NCI-H146 treated with DMSO at 0.1 percent for 48 hours (cell line): ENCODE data around the gene SNAPC5.
"Not testable (repeated sequence)": the region's sequence is repeated elsewhere in the genome, so short reads cannot be mapped to it uniquely, and the experiment has no call there.

Source experiments
- DNase-seq: peaks from one replicate; lab custom pipeline; 2025; ENCODE audit not compliant: unreplicated experiment; lab: John Stamatoyannopoulos, UW

The SNAPC5 gene, protein sequence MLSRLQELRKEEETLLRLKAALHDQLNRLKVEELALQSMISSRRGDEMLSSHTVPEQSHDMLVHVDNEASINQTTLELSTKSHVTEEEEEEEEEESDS

GRCh38 chr15:66497502-66498455 is at the start of gene SNAPC5:
Gene SNAPC5 (minus strand): TSS chr15:66497762. CDS start chr15:66497731, 31 bp downstream.
- peak; percentile 74 for DNase-seq

DNA sequence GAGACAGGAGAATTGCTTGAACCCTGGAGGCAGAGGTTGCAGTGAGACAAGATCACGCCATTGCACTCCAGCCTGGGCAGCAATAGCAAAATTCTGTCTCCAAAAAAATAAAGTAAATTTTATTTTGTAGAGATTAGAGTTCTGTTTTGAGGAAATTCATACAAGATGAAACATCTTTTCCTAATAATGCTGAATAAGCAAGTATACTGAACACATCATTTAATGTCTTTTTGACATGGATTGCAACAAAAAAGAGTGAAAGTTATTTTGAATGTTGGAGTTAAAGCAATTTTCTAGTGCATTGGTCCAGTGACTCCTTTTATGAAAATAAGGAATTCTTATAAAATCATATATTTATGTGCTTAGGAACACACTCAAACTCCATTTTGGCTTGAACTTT is 47.7 kb upstream of the SNAPC5 start:
- DNase-seq, result no peak

GRCh38 chr15:66542896-66543295 is 45.3 kb upstream of the SNAPC5 start:
- DNase-seq, result no peak

- DNase-seq, result no peak
These were observed 37.5 kb upstream of the SNAPC5 start for GRCh38 chr15:66535056-66535455.

DNA sequence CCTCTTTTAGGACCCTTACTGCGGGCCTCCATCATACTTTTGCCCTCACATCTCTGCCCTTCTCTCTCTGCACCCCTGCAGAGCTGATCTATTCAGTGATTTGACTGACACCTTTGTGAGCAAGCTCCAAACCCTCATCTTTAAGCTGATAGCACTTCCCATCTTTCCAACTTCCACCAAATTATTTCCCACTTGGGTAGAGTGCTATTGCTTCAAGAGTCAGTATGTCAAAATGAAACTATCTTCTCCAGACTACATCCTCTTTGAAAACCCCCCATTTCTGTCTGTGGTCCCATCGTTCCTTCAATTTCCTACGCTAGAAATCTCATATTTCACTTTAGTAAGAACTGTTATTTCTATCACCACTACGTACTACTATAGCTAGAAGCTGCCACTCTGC is 27.3 kb upstream of the SNAPC5 start:
- DNase-seq, result no peak

GRCh38 chr15:66523926-66524325 is 26.4 kb upstream of the SNAPC5 start:
- no peak for DNase-seq

GRCh38 chr15:66515901-66516322 is 18.4 kb upstream of the SNAPC5 start:
- DNase-seq, result no peak

DNA sequence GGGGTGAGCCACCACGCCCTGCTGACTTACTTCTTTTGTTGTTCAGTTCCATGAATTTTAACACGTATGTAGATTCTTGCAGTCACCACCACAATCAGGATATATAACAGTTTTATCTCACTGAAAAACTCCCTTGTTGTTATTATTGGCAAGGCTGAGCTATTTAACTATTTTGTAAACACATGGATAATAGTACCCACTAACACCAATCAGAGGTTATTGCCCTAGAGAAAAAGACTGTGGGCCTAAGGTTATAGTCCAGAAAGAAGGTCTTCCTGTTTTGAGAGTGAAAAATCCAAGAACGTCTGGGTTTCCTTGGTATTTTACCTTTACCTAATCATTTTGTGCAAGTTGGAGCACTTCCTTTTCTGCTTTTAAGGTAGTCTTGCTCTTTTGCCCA is 17.0 kb upstream of the SNAPC5 start:
- DNase-seq, result no peak

GRCh38 chr15:66508293-66508883 is 10.8 kb upstream of the SNAPC5 start:
- DNase-seq, result no peak

- DNase-seq, result no peak
These were observed 8.3 kb upstream of the SNAPC5 start for GRCh38 chr15:66505818-66506217.

- no peak for DNase-seq
These were observed 7.9 kb upstream of the SNAPC5 start for GRCh38 chr15:66505430-66505811.

GRCh38 chr15:66504563-66505429 is 7.2 kb upstream of the SNAPC5 start, which contains the start of the genes RPL4 and ZWILCH:
Gene RPL4 (minus strand): TSS chr15:66504855. CDS start chr15:66504790, 65 bp downstream.
Gene ZWILCH (plus strand): TSS chr15:66505326. CDS start chr15:66505339, 13 bp downstream.
- peak; percentile 68 for DNase-seq

GRCh38 chr15:66503780-66504562 is 6.4 kb upstream of the SNAPC5 start:
- DNase-seq, result no peak

DNA sequence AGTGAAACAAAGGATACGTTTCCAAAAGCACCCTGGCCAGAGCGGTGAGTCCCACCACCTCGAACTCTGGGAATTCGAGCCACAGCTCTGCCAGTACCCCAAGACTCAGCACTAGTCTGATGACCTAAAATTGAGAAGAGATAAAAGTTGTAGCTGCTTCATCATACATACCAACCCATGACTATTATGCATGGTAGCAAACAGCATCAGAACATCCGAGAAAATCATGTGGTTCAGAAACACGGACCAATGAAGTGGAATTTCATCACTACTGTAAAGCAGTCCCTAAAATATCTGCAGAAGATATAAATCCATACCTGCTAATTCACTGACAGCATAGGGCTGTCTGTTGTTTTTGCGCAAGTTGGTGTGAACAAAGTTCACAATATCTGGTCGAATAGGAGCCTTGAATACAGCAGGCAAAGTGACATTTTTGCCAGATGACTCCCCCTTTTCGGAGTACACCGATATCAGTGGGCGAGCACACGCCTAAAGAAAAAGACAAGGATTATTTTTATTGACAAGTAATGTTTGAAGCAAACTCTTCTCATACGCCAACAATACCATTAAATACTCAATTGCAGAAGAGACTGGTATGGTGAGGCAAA is 5.6 kb upstream of the SNAPC5 start:
- not testable (repeated sequence) for DNase-seq

DNA sequence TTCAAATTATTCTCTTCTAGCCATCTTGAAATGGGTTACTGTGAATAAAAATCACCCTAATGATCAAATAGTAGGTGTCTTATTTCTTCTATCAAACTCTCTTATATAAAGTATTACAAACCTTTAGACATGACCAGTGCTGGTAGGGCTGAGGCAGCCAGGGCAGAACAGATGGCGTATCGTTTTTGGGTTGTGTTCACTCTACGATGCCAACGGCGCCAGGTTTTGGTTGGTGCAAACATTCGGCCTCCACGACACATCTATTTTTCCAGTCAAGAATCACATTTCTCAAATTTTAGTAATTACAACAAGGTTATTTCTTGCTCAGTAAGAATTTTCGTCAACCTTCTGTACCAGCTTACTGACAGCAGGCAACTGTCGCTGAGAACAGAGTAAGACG is 4.9 kb upstream of the SNAPC5 start:
- DNase-seq, result no peak

GRCh38 chr15:66500346-66500745 is 2.8 kb upstream of the SNAPC5 start:
- DNase-seq, result not testable (repeated sequence)

- no peak for DNase-seq
These were observed 1.2 kb upstream of the SNAPC5 start for GRCh38 chr15:66498501-66499386.

- no peak for DNase-seq
These were observed 536 bp downstream of the SNAPC5 start for GRCh38 chr15:66496951-66497501.
